ENCODE measurements around the gene SLC10A7.
A peak's percentile ranks its signal among the peaks of the same experiment; 100 is the strongest.

SLC10A7 gene

GRCh38 chr4:146256328-146256727, 265.4 kb downstream of the SLC10A7 start:
- DNase-seq (ENCODE audit: low read depth): no peak

DNA sequence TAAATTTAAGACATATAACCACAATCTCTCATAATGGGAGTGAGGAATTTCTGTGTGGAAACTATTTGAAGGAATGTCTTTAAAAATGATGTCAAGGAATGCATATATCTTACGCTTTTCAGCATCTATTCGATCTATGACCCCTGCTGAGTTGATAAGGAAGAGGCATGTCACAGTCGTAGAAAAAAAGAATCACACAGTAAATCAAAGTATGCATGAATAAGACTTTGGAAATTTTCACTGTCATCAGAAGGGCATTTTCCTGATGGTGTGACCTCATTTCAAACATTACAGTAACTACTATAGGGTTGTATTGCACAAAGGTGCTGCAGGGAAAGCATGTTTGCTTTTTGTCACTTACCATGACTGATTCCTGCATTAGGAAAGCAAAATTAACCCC, 265.9 kb downstream of the SLC10A7 start:
- no peak for DNase-seq (ENCODE audit: low read depth)

DNA sequence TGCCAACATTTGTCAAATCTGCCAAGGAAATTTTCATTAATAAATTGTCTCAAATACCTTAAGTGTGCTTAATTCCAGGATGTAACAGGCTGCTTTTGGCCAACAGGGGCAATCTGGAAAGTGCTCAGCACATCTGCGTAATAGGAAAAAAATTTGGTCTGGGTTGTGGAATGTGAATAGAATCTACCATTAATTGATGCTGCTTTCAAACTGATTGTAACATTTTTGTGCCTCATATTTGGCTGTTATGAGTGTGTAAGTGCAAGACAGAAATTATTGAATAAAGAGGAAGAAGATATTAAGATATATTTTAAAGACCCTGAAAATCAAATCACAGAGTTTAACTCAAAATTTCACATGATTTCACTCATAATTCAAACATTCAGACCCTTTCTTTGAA, 266.3 kb downstream of the SLC10A7 start:
- DNase-seq (ENCODE audit: low read depth): no peak

DNA sequence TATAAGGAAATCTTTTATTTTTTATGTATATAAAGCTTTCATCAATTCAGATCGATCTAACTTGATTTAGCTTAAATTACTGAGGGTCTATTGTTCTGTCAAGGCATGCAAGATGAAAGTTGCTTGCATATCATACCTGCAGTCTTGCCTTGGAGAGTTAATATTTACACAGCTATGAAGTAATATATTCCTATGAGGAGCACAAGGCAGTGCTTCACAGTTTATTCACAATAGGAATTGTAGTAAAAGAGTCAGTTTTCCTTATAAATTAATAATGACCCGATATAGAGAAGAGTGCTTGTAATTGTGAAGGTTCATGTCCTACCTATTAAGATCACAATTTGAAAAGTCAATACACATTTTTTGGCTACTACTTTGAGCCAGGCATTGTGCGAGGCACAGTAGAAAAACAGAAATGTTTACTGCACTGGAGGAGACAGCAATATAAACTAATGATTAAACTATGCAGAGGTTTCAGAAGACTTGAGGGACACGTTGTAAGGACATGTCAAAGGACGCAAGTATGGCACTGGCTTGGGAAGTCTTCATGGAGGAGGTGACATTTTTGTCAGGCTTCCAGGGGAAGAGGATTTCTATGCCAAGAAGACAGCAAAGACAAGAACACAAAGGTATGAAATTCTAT, 268.6 kb downstream of the SLC10A7 start:
- DNase-seq (ENCODE audit: low read depth): no peak

GRCh38 chr4:146247356-146247755, 274.4 kb downstream of the SLC10A7 start:
- DNase-seq (ENCODE audit: low read depth): no peak

GRCh38 chr4:146246381-146246780, 275.4 kb downstream of the SLC10A7 start:
- no peak for DNase-seq (ENCODE audit: low read depth)

GRCh38 chr4:146245850-146246249, 275.9 kb downstream of the SLC10A7 start:
- DNase-seq (ENCODE audit: low read depth): no peak

DNA sequence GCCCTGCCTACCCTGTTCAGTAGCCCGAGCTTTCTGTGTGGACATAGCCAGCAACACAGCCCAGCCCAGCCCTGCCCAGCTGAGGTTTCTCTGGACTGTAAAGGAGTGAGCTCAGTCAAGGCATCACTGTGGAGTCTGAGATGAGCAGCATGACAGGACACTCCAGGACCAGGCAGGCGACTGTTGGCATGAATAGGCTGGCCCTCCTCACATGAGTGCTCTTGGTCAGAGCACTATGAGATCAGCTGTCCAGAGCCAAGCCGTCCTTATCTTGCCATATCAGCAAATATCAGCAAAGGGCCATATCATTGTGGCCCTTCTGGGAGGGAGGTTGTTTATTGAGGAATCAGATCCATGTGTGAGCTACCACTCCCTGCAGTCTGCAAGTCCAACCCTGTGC, 276.5 kb downstream of the SLC10A7 start:
- DNase-seq (ENCODE audit: low read depth): no peak

GRCh38 chr4:146244496-146244895, 277.2 kb downstream of the SLC10A7 start:
- DNase-seq (ENCODE audit: low read depth): no peak

DNA sequence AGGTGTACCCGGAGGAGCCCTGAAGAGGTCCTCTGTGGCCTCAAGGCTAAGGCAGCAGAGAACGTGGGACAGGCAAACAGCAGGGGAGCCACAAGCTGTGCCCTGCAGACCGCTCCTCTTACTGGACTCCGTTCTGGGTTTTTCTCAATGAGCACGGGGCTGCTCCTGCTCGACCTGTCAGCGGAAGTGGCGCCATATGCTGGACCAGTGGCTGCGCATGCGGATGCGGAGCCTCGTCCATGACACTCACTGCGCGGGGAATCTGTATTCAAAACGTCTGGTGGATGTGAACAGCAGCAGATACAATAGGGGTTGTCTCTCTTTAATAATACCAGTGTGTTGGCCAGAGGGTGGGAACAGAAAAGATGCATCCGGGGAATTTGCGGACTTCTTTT, 277.9 kb downstream of the SLC10A7 start:
- DNase-seq (ENCODE audit: low read depth): no peak

DNA sequence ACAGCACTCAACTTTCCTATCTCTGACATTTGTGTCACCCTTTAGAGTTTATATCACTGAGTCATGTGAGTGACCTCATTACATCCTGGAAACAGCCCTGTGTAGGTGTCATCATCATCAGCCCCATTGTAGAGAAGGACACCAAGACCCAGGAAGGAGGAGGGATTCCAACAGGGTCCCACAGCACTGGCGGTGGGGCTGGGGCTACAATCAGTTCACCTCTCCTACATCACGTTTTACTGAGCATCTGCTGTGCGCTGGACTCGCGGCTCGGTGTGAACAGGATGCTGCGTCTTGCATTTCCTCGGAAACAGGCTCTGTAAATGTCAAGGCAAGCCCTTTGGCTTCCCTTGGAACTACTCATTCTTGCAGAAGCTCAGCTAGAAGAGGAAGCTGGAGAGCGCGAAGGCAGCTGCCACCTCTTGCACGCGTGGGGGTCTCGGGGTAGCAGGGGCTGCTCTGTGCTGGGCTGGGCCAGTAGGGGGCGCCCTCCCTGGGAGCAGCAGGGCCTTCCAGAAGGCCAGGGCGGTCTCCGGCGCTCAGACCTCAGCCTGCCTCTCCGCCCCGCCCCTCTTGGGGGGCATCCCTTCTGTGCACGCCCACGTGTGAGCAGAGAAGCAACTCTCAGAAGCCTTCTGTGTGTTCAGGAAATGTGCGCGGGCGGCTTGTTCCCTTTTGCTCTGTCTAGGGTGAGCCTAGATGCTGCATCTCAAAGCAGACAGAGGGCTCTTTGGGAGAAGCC, 278.4 kb downstream of the SLC10A7 start:
- DNase-seq (ENCODE audit: low read depth): peak; percentile 39

DNA sequence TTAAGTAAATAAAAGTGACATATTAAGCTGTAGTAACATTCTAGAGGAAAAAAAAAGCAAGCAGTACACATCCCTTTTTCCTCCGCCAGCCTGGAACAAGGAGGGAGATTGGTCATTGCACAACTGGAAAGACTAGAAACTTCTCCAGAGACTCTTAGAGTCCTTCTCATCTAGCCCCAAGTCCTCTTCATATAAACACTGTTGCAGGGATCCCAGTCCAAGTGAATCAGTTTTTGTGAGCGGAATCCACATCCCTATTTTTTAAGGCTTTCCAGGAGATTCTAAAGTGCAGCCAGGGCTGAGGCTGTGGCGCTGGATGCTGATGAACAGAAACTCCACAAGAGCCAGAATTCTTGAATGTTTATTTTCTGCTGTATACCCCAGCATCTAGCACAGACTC, 283.6 kb downstream of the SLC10A7 start:
- DNase-seq (ENCODE audit: low read depth): no peak

DNA sequence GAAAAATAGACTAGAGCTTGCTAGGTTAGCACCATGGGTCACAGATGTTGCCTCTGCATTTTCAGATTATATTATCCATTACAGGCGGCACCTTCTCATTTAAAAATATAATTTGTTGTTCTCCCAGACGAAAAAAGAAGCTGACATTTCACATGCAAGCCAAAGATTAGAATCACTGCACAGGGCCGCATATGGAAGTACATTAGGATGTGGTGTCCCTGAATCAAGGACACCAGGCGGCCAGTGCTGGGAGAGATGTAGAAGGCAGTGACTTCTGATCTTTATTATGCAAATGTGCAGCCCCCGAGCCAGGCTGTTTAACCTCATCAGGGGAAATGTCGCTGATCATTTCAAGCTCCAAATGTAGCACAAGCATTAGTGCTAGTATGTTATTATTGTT, 284.6 kb downstream of the SLC10A7 start:
- no peak for DNase-seq (ENCODE audit: low read depth)

GRCh38 chr4:146236216-146236615, 285.5 kb downstream of the SLC10A7 start:
- no peak for DNase-seq (ENCODE audit: low read depth)

DNA sequence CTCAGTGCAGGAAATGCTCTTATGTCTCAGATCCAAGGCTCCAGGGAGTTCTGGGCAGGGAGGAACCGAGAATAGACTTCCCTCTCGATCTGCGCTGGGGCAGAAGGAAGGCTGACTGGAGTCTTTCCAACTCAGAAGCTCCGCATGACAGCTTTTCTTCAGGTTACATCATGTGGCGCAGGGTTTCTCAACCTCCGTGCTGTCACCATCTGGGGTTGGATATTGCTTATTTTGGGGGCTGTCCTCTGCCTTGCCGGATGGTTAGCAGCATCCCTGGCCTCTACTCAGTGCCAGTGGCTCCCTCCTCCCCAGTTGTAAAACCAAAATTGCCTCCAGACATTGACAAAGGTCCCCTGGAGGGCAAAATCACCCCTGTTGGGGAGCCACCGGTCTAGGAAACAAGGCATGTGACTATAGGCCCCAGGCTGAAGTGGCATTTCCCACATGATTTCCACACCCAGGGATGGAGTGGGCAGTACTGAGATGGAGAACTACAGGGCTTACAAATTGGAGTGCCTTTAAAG, 286.0 kb downstream of the SLC10A7 start:
- DNase-seq (ENCODE audit: low read depth): no peak

DNA sequence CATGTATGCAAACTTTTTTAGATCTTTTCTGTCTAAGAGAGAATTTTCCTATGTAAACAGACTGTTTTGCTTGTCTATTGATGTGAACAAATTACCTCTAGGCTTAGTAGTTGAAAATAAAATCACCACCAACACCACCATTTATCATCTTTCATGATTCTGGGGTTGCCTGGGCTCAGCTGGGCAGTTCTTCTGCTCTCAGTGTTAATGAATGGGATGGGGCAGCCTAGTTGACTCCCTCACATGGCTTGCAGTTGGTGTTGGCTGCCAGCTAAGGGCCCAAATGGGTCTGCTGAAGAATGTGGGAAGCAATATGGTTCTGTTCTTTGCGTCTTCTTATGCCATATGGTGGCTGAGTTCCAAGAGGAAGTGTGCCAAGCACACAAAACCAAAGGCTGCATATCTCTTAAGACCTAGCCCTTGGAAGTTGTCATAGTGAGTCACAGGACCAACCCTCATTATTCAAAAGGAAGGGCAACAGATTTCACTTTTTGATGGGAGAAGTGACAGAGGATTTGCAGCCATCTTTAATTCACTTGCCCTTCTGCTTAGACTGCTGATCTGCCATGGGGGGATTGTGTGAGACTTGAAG, 289.5 kb downstream of the SLC10A7 start:
- no peak for DNase-seq (ENCODE audit: low read depth)

DNA sequence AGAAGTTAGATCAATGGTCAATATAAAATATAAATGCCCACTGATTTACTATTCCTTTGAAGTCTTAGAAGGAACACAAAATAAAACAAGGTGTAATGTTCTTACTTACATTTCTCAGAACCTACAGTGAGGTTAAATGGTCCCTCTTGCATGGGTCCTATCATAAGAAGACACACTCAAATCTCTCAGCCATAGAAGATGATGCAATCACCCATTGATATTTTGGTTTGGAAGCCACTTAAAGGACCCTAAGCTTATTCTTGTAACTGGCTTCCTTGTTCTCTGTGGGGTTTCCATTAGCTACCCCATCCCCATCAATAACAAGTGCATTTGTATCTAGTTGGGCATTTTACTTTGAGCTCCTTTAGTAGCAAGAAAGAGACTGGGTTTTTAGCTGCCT, 292.3 kb downstream of the SLC10A7 start:
- no peak for DNase-seq (ENCODE audit: low read depth)

DNA sequence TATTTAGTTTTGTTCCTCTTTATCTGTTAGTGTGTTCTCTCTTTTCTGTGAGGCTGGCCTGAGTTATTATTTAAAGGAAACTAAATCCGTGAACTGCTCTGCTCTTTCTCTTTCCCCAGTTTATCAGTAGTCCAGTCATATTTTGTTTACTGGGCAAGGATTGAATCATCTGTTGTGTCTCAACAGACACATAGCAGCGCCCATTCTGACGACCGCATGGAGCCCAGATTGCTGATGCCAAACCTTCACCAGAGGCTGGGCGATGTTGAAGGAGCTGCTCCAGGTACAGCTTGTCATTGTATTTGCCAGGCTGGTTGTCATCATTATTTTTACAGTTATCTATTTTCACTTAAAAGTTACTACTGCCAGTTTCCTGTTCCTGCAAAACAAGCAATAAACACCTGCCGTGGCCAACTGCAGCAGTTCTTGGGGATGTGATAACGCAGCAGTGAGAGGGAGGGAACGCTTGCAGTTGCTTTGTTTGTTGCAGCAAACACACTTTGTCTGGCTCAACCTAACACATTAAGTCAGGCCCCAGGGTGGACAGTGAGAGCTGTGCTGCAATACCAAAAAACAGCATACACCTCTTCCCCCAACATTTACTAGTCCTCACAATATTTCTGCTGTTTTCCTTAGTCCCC, 297.3 kb downstream of the SLC10A7 start:
- no peak for DNase-seq (ENCODE audit: low read depth)

GRCh38 chr4:146222313-146222712, 299.4 kb downstream of the SLC10A7 start:
- DNase-seq (ENCODE audit: low read depth): no peak

- DNase-seq (ENCODE audit: low read depth): no peak
These were observed 307.5 kb downstream of the SLC10A7 start, which contains the start of gene REELD1 for GRCh38 chr4:146214238-146214637. Gene REELD1, plus strand, starts transcription at chr4:146214538. Its CDS starts 2,415 bp downstream, at chr4:146216953.

DNA sequence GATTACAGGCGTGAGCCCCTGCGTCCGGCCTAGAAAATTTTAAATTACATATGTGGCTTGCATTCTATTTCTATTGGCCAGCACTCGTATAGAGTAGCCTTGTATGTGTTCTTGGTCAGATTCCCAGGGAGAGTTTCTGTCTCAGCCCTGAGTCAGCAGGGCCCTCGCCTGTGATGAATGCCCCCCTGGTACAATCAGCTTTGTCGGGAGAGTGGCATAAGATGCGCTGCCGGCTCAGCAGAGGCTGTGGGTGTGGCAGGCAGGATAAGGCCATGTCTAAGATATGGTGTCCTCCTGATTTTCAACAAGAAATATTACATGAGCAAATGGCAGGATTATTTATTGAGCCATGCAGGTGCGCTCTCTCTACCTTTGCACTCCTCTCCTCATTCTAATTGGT, 309.0 kb downstream of the SLC10A7 start:
- no peak for DNase-seq (ENCODE audit: low read depth)

DNA sequence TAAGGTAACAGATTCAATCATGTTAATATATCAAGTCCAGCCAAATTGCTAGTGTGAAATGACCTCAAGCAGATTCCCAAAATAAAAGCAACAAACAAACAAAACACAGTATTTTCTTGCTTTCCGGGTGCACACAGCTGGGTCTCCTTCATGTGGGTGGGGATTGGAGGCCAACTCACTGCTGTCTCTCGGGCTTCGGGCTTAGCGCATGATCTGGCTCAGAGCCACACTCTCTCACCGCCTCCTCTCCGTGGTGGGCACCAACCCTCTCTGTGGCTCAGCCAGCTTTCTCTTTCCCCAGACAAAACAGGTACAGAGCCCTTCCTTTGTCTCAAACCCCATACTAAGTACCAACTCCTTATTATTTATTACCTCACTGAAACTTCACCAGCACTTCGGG, 310.3 kb downstream of the SLC10A7 start:
- DNase-seq (ENCODE audit: low read depth): no peak

GRCh38 chr4:146210890-146211289, 310.9 kb downstream of the SLC10A7 start:
- no peak for DNase-seq (ENCODE audit: low read depth)
